ENCODE measurements around the gene CNTNAP2. TPM values are rescaled to one million over a fixed set of nuclear protein-coding genes. Genes with fewer than 3 reads are reported as not detected.

Gene CNTNAP2
- total and polyA plus RNA-seq, 2 donors from 2014 or later: 0.06 to 0.13 TPM

DNA sequence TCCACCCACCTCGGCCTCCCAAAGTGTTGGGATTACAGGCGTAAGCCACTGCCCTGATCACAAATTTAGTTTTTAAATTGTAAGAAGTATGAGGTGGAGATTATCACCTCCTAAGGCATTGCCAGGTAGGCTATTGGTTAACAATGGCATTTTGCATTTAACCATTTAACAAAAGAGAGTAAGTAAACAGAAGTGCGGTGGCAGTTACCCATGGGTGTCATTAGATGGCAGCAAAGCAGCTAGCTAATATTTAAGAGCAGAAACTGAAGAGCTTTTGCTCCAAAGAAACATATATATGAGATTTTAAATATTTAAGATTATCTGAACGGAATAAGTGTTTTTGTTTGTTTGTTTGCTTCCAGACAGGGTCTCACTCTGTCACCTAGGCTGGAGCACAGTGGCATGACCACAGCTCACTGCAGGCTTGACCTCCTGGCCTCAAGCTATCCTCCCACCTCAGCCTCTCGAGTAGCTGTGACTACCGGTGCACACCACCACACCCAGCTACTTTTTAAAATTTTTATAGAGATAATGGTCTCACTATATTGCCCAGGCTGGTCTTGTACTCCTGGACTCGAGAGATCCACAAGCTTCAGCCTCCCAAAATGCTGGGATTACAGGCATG is 2148.4 kb downstream of the CNTNAP2 start:
- intact Hi-C loops (cut with DNase I): no loop called here
- no peak overlapping the region for H3K4me3 ChIP-seq (ENCODE audit: low read length in 3 of 3)
- H3K27ac ChIP-seq (ENCODE audit: low read depth in 2 of 2, low read length in 2 of 2): no peak overlapping the region
- H3K36me3 ChIP-seq (ENCODE audit: control insufficient read depth in 2 of 3, insufficient read depth in 3 of 3, low read length in 3 of 3): no peaks in the 10 kb centered on the region
- peaks cover 0 to 4% (median 0%) of the 10 kb centered on the region in 3 donors for H3K4me1 ChIP-seq (ENCODE audit: control insufficient read depth in 2 of 3, insufficient read depth in 2 of 3, low read depth in 1 of 3, low read length in 3 of 3)
- DNase-seq: peak in 2 of 5 donors; percentile 52 to 69
- TF ChIP-seq, protein P1, sequence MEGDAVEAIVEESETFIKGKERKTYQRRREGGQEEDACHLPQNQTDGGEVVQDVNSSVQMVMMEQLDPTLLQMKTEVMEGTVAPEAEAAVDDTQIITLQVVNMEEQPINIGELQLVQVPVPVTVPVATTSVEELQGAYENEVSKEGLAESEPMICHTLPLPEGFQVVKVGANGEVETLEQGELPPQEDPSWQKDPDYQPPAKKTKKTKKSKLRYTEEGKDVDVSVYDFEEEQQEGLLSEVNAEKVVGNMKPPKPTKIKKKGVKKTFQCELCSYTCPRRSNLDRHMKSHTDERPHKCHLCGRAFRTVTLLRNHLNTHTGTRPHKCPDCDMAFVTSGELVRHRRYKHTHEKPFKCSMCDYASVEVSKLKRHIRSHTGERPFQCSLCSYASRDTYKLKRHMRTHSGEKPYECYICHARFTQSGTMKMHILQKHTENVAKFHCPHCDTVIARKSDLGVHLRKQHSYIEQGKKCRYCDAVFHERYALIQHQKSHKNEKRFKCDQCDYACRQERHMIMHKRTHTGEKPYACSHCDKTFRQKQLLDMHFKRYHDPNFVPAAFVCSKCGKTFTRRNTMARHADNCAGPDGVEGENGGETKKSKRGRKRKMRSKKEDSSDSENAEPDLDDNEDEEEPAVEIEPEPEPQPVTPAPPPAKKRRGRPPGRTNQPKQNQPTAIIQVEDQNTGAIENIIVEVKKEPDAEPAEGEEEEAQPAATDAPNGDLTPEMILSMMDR (IDR thresholded peaks at IDR 0.05; ENCODE audit: borderline replicate concordance, extremely low read depth, insufficient read depth): peak; percentile 54
- H3K27me3 ChIP-seq (ENCODE audit: control insufficient read depth, insufficient read depth, low read length): no peaks in the 10 kb centered on the region
- no peak overlapping the region for H3K9ac ChIP-seq (ENCODE audit: low read length in 3 of 3)
- FAIRE-seq: no peak
- H3K9me3 ChIP-seq (ENCODE audit: control insufficient read depth in 2 of 3, insufficient read depth in 1 of 3, low read length in 3 of 3): no peaks in the 10 kb centered on the region

DNA sequence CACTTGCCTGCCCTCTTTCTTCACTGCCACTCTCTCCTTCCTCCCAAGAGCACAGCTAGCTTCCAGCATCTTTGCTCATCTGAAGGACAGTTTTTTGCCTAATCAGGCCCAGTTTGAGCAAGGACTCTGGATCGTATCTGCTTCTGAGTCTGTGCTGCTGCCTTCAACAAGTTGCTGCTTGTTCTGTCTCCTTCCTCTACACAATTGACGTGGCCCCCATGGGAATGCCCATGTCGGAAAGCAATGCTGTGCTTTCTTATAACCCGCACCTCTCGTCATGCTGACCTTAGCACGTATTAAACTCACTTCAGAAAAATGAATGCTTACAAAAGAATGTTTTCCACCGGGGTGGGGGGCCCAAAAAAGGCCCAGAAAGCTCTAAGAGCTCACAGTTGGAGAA is 2149.3 kb downstream of the CNTNAP2 start:
- Histone ChIP-seq H3K36me3 (ENCODE audit: control insufficient read depth in 2 of 3, insufficient read depth in 3 of 3, low read length in 3 of 3) (no peaks in the 10 kb centered on the region), H3K9ac (ENCODE audit: low read length in 3 of 3) (no peak overlapping the region), H3K27me3 (ENCODE audit: control insufficient read depth, insufficient read depth, low read length) (no peaks in the 10 kb centered on the region), H3K9me3 (ENCODE audit: control insufficient read depth in 2 of 3, insufficient read depth in 1 of 3, low read length in 3 of 3) (no peaks in the 10 kb centered on the region), H3K4me3 (ENCODE audit: low read length in 3 of 3) (no peak overlapping the region), H3K27ac (ENCODE audit: low read depth in 2 of 2, low read length in 2 of 2) (no peak overlapping the region), H3K4me1 (ENCODE audit: control insufficient read depth in 2 of 3, insufficient read depth in 2 of 3, low read depth in 1 of 3, low read length in 3 of 3) (peaks cover 0 to 4% (median 0%) of the 10 kb centered on the region in 3 donors)
- TF ChIP-seq, protein P1 (IDR thresholded peaks at IDR 0.05; ENCODE audit: borderline replicate concordance, extremely low read depth, insufficient read depth): no peak
- FAIRE-seq (no peak), DNase-seq (no peak)
- intact Hi-C loops (cut with DNase I): no loop called here

GRCh38 chr7:148266795-148267194 is 2150.2 kb downstream of the CNTNAP2 start:
- Histone ChIP-seq H3K9me3 (ENCODE audit: control insufficient read depth in 2 of 3, insufficient read depth in 1 of 3, low read length in 3 of 3) (no peaks in the 10 kb centered on the region), H3K27ac (ENCODE audit: low read depth in 2 of 2, low read length in 2 of 2) (no peak overlapping the region), H3K36me3 (ENCODE audit: control insufficient read depth in 2 of 3, insufficient read depth in 3 of 3, low read length in 3 of 3) (no peaks in the 10 kb centered on the region), H3K4me3 (ENCODE audit: low read length in 3 of 3) (no peak overlapping the region), H3K4me1 (ENCODE audit: control insufficient read depth in 2 of 3, insufficient read depth in 2 of 3, low read depth in 1 of 3, low read length in 3 of 3) (peaks cover 0 to 4% (median 0%) of the 10 kb centered on the region in 3 donors), H3K9ac (ENCODE audit: low read length in 3 of 3) (no peak overlapping the region), H3K27me3 (ENCODE audit: control insufficient read depth, insufficient read depth, low read length) (no peaks in the 10 kb centered on the region)
- intact Hi-C loops (cut with DNase I): no loop called here
- TF ChIP-seq, protein P1 (IDR thresholded peaks at IDR 0.05; ENCODE audit: borderline replicate concordance, extremely low read depth, insufficient read depth): no peak
- DNase-seq: no peak
- FAIRE-seq: no peak

DNA sequence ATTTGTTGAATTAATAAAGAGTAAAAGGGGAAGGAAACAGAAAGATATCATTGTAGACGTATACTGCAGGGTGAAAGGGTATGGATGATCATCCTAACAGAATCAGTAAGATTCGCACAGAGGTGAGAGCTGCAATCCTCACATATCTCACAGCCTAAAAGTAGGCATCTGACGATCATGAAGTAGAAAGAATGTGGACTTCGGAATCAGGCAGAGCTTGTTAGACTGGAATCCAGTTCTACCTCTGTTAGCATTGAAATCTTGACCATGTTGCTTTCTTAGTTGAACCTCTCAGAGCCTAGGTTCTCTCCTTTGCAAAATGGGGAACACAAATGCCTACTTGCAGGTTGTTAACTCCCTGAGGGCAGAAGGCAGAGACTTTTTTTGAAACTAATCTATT is 2154.0 kb downstream of the CNTNAP2 start:
- Histone ChIP-seq H3K9ac (ENCODE audit: low read length in 3 of 3) (no peak overlapping the region), H3K9me3 (ENCODE audit: control insufficient read depth in 2 of 3, insufficient read depth in 1 of 3, low read length in 3 of 3) (no peaks in the 10 kb centered on the region), H3K4me3 (ENCODE audit: low read length in 3 of 3) (no peak overlapping the region), H3K27ac (ENCODE audit: low read depth in 2 of 2, low read length in 2 of 2) (no peak overlapping the region), H3K4me1 (ENCODE audit: control insufficient read depth in 2 of 3, insufficient read depth in 2 of 3, low read depth in 1 of 3, low read length in 3 of 3) (no peaks in the 10 kb centered on the region), H3K36me3 (ENCODE audit: control insufficient read depth in 2 of 3, insufficient read depth in 3 of 3, low read length in 3 of 3) (no peaks in the 10 kb centered on the region), H3K27me3 (ENCODE audit: control insufficient read depth, insufficient read depth, low read length) (no peaks in the 10 kb centered on the region)
- intact Hi-C loops (cut with DNase I): no loop called here
- no peak for DNase-seq
- FAIRE-seq: no peak
- TF ChIP-seq, protein P1 (IDR thresholded peaks at IDR 0.05; ENCODE audit: borderline replicate concordance, extremely low read depth, insufficient read depth): no peak
